Right renal cortex interstitium (tissue), 3 donors: ENCODE data around the gene NIPBL. TPM values are rescaled to one million over a fixed set of nuclear protein-coding genes. Genes with fewer than 3 reads are reported as not detected.
A peak's percentile ranks its signal among the peaks of the same experiment; 100 is the strongest.
"Not testable (repeated sequence)": the region's sequence is repeated elsewhere in the genome, so short reads cannot be mapped to it uniquely, and the experiment has no call there.

ENCODE experiments used
- DNase-seq, 3 donors: peaks; one replicate each; pipeline ENCODE4 v3.0.0-alpha.2; 2013; ENCODE audit warnings: low read depth in 3 of 3, low spot score in 2 of 3
- polyA plus RNA-seq, 3 donors: library from polyadenylated mRNA; unstranded; fragments of 120-200 nt; gene quantifications; one replicate each; pipeline ENCODE4 v1.2.1, GENCODE V29; 2013; ENCODE audit not compliant: insufficient read length in 3 of 3

The NIPBL gene
- polyA plus RNA-seq, 3 donors, result 72.3 to 93.5 (median 76.6) TPM

DNA sequence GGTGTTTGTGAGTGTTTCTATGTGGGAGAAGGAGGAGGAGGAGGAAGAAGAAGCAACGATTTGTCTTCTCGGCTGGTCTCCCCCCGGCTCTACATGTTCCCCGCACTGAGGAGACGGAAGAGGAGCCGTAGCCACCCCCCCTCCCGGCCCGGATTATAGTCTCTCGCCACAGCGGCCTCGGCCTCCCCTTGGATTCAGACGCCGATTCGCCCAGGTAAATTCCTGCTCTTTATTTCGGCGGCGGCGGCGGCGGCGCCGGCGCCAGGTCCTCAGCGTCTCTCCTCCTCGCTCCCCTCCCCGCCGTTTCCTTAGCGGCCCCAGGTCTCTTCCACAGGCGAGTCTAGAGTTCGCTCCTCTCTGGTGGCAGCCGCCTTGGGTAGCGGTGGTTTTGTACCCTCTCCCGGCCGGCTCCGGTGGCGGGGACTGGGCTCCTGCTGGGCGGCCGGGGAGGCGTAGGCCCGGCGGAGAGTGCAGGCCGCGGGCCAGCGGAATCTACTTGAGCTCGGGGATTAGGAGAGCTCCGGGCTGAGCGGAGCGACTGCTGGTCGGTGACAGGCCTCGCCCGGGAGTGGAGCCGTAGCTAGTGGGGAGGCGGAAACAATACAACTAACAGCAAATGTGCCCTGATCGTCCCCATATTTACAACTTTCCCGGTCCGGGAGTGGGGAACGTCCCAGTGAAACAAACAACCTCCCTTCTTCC lies 547 bp downstream of the NIPBL start:
- DNase-seq, result peak in 2 of 3 donors; percentile 50

DNA sequence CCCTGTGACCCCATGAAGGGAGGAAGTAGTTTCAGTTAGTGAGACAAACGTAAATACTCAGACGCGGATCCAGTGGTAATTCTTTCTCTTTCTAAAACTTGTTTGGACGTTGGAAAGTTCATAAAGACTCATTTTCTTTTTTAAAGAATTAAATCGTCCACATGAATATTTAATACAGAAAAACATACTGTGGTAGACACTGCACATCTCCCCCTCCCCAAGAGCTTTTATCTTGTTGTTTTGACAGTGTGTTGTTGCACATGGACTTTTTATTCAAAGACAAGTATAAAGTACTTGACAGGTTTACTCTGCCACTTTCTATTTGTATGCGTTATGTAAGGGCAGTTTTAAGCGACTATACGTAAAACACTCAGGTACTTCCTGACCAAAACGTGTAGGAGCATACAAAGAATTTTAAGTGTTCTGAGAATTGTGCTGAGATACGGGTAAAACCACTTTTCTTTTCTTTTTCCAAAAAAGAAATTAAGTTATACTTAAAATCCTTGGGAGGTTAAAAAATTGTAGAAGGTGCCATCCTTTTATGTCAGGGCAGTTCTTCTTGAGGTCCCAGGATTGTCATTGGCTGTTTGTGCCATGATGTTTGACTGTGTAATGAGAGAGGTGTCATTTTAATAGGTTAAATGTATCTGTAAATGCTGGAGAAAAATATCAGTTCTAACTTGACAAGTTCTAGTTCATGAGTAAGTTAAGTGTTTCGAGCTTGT lies 1.3 kb downstream of the NIPBL start:
- DNase-seq, result peak in 1 of 3 donors; percentile 25

DNA sequence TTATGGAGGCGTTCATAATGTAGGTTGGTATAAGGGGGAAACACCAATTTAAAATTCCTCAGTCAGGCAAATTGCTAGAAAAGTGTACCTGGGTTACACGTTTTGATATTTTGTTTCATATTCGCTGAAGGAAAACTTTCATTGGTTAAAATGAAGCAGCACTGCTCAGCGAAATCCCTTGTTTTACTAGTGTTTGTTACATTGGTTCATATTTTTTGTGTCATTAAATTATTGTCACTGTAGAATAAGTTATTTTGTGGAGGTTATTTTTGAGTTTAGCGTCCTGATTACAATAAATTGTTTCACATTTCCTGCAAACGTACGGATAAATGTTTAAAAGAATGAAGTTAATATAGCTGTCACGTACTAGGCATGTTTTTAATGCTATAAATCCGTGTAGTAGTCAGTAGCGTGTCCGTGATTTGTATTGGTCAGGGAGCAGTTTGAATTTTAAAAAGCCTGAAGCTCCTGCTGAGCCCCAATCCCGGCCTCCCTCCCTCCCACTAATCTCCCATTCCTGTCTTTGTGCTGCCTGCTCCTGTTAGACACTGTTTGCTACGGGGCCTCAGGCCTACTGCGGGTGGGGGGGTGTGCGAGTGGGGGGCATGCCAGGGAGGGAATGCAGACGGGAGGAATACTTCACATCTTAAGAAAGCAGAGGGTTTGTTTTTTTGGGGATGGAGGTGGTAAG lies 2.0 kb downstream of the NIPBL start:
- DNase-seq, result peak in 2 of 3 donors; percentile 23 to 39

DNA sequence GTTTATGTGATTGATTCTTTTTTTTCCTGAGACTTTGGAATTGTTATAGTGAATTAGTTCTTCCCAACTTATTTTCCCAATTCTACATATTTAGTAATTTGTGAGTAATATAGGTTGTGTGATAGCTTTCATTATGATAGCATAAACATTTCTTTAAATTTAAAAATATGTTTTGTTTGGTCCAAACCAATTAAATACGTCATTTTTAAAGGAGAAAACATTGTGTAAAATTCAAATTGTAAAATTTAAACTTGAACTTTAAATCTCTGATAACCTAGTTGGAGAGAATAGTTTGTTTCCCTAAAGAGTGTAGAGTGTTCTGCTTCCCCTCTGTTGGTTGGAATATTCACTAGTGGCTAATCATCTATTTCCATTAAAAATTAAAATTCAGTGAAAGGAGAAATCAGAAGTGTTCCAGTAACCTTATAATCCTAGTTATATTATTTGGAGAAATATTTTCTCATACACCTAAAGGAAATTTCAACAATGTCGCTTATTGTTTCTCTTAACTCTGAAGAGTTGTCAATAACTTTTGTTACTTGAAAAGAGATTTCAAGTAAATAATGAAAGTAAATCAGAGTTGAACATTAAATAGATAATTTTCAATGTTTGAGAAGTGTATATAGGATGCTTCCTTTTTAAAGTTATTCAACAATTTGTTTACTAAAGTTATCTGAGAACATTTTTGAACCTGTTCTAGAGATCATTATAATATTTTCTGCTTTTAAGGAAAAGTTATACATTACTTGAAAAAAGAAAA lies 2.9 kb downstream of the NIPBL start:
- DNase-seq, result no peak

DNA sequence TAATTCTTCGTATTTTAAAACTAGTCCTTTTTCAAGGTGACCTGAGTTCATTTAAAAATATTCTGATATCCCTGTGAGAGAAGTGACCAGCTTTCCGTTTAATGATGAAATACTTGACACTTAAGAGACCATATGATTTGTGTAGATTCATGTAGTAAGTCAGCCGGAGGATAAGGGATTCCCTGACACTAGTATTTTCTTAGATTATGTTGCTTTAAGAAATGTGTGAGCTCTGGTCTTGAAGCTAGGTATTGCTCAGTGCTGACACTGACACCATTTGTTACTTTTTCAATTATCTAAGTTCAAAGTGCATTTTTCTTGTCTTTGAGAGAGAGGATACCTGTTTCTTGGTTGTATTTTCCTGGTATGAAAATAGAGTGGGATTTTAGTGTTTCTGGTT lies 4.2 kb downstream of the NIPBL start:
- no peak for DNase-seq

DNA sequence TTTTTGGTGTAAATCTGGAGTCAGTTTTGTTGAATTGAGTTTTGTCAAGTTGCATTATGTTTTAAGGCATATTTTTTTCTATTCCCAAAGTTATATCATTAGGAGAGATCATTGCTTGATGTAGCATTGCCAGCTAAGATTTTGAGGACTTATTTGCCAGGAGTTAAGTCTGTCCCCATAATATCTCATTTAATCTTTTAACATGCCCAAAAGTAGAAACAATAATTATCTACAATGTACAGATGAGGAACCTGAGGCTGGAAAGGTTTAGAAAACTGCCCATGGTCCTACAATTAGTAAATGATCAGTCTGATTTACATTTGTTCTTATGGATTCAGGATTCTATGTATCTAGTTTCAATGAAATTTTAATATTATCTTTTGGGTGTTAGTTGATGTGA lies 4.7 kb downstream of the NIPBL start:
- no peak for DNase-seq

DNA sequence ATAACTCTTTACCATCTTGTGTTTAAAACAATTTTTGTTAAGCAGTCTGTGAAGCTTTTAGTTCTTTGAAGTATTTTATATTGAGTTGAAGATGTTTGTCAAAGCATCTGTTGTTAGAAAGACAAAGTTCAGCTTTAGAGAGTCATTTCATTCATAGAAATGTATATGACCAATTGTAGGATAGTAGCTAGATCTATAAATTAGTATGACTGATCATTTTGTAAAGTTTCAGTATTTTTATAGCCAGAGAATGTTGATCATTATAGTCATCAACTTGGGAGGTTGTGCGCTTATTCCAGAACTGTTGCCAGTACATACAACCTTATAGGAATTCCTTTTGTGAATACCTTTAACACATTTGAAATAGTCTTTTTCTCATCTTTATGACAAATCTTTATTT lies 5.2 kb downstream of the NIPBL start:
- DNase-seq, result no peak

DNA sequence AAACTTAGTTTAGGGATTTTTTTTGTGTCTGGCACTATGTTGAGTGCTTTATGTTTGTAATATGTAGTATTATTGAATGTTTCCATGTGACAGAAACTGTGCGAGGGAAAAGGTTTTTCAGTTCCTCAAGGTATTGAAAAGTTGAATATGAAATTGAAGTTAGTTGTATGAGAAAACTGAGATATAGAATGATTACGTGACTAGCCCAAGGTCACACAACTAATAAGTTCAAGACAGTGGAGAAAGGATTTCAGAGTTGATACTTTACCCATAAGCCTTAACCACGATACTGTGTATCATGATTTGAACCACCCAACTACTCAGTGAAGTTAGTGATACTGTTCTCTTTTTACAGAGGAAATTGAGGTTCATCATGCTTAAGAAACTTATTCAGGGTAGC lies 5.7 kb downstream of the NIPBL start:
- no peak for DNase-seq

DNA sequence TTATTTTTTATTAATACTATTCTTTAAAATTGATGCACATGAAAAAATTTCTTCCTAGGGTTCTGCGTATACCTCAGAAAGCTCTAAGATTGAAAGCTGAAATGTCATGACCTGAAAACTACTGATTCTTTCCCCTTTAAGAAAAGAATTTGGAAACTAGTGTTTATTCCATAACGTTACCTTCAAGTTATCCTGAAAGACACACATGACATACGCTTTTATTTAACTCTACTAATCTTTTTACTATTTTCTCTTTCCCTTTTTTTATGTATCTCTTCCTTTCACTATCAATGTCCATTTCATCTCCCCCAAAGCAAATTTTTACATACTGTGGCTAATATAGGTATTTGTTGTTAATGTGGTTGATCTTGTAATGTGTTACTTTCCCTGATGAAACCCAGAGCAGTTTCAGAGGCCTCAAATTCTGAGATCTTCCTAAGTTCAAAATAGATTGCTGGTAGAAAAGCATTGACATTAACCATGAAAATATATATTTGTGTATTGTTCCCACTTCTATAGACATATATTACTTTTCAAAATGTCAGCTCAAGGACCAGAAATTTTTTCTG lies 7.4 kb downstream of the NIPBL start:
- no peak for DNase-seq

DNA sequence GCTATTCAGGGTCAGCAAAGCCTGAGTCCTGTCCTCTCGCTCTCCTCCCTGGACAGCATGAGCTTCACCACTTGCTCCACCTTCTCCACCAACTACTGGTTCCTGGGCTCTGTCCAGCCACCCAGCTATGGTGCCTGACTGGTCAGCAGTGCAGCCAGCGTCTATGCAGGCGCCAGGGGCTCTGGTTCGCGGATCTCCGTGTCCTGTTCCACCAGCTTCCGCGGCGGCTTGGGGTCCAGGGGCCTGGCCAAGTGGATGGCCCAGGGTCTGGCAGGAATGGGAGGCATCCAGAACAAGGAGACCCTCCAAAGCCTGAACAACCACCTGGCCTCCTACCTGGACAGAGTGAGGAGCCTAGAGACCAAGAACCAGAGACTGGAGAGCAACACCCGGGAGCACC lies 8.6 kb downstream of the NIPBL start:
- DNase-seq, result no peak

DNA sequence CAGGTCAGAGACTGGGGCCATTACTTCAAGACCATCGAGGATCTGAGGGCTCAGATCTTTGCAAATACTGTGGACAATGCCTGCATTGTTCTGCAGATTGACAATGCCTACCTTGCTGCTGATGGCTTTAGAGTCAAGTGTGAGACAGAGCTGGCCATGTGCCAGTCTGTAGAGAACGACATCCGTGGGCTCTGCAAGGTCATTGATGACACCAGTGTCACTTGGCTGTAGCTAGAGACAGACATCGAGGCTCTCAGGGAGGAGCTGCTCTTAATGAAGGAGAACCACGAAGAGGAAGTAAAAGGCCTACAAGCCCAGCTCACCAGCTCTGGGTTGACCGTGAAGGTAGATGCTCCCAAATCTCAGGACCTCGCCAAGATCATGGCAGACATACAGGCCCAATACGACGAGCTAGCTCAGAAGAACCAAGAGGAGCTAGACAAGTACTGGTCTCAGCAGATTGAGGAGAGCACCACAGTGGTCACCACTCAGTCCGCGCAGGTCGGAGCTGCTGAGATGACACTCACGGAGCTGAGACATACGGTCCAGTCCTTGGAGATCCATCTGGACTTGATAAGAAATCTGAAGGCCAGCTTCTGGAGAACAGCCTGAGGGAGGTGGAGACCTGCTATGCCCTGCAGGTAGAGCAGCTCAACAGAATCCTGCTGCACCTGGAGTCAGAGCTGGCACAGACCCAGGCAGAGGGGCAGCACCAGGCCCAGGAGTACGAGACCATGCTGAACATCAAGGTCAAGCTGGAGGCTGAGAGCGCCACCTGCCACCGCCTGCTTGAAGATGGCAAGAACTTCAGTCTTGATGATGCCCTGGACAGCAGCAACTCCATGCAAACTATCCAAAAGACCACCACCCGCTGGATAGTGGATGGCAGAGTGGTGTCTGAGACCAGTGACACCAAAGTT lies 9.3 kb downstream of the NIPBL start:
- no peak for DNase-seq

DNA sequence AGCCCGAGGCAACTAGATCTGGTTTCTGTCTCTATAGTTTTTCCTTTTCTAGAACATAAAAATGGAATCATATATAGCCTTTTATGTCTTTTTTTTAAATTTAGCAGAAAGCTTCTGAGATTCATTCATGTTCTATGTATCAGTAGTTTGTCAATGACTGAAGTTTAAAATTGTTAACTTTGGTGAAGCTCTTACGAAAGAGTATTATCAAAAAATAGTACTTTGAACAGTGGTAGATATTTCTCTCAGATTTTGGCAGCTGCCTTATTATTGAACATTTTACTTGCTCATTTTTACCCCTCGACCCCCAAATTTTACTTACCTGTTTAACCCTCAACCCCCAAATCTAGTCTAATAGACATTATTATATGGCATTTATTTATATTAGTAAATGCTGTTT lies 10.2 kb downstream of the NIPBL start:
- no peak for DNase-seq

DNA sequence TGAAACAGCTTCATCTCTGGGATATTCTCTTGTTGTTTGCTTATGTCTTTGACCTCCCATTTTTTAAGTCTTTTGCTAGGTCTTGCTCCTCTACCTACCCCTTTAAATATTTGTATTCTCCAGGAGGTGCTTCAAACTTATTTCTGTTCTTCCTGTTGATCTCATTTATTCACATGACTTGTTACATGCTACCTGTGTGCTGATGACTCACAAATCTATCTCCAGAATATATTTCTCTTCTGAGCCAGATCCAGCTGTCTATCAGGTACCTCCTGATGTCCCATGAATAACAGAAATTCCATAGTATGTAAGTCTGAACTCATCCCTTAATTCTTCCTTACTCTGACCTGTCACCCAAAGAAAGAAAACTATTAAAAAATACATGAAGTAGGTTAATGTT lies 11.0 kb downstream of the NIPBL start:
- no peak for DNase-seq

DNA sequence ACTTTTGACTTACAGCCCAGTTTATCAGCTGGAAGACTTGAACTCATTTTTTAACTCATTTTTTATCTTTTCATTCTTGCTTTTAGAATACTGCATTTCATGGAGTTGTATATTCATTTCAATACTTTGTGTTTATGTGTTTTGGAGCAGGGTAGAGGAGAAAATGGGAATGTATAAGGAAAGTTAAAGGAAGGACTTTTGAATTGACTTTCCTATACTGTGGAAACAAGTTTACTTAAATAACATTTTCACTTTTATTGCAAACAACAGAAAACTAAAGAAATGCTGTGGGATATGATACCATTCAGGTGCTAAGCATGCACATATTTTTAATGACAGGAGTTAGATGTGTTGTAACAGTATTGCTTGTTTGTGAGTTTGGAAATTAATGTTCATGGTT lies 11.7 kb downstream of the NIPBL start:
- no peak for DNase-seq

DNA sequence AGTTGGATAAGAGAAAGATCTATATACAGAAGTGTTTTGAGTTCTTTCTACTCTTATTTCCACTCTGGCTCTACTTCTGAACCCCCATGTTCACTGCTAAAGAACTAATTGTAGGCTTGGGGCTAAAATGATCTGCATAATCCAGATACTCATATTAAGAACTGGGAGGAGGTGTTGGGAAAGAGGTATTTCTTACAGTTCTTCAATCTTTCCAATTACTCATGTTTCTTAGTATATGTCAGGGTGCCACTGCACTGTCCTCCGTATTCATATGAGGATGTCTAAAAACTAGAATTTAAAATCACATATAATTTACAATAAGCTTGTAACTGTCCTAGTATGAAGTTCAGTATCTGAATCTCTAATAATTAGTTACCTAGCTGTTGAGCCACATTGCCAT lies 12.7 kb downstream of the NIPBL start:
- DNase-seq, result no peak

DNA sequence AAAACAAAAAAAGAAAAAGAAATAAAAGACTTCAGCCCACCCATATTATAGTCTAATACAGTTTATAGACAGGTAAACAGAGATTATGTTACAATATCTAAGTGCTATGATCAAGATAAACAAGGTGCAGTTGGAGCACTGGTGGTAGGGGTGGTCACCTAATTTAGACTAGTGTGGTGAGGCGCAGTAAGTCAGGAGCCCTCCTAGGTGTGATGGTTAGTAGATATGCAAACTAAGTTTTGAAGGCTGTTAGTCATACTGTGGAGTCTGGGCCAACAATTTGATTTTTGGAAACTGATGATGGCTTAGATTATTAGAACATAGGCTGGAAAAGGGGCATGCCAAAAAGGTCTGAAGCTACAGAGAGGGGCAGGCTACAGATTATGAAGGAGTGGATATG lies 14.7 kb downstream of the NIPBL start:
- no peak for DNase-seq

DNA sequence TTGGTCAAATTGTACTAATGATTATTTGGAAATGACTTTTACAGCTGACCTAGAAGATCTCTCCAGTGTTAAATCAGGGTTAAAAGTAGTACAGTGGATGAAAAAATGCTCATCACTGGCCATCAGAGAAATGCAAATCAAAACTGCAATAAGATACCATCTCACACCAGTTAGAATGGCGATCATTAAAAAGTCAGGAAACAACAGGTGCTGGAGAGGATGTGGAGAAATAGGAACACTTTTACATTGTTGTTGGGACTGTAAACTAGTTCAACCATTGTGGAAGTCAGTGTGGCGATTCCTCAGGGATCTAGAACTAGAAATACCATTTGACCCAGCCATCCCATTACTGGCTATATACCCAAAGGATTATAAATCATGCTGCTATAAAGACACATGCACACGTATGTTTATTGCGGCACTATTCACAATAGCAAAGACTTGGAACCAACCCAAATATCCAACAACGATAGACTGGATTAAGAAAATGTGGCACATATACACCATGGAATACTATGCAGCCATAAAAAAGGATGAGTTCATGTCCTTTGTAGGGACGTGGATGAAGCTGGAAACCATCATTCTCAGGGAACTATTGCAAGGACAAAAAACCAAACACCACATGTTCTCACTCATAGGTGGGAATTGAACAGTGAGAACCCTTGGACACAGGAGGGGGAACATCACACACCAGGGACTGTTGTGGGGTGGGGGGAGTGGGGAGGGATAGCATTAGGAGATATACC lies 15.7 kb downstream of the NIPBL start:
- not testable (repeated sequence) for DNase-seq

DNA sequence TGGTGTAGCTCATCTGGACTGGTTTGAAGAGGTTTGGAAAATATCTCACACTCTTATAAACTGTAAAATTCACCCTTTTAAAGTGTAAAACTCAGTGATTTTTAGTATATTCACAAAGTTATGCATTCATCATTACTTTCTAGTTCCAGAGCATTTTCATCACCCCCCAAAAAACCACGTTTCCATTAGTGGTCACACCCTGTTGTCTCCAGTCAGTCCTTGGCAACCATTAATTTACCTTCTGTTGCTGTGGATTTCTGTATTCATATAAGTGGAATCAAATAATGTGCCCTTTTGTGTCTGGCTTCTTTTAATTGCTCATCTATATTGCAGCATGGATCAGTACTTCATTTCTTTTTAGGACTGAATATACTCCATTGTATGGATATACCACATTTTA lies 18.4 kb downstream of the NIPBL start:
- DNase-seq, result no peak

DNA sequence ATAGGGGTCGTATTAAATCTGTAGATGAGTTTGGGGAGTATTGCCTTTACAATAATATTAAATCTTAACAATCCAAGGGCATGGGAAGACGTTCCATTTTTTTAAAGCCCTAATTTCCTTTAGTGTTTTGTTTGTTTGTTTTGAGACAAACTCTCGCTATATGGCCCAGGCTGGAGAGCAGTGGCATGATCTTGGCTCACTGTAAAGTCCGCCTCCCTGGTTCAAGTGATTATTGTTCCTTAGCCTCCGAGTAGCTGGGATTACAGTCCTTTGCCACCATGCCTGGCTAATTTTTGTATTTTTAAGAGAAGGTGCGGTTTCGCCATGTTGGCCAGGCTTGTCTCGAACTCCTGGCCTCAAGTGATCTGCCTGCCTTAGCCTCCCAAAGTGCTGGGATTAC lies 19.9 kb downstream of the NIPBL start:
- no peak for DNase-seq
